Common myeloid progenitor, CD34-positive (primary cell): ENCODE results near the gene SYNDIG1.

Experiments
- CTCF ChIA-PET: fragments of 350-600 bp; sonication (Branson Sonifier 250); formaldehyde crosslinking; loops from one replicate; lab custom pipeline; 2021; ENCODE audit warnings: antibody characterized with exemption; lab: Charles Lee
- POLR2A ChIA-PET: fragments of 350-600 bp; sonication (Branson Sonifier 250); formaldehyde crosslinking; loops from one replicate; lab custom pipeline; 2021; ENCODE audit warnings: antibody characterized with exemption; lab: Charles Lee
- DNase-seq, 3 donors: peaks; one replicate each; pipeline versions ENCODE4 v3.0.0 to v3.0.0-alpha.2; 2013
- H3K27ac ChIP-seq, 2 experiments: 1 replicate in 1 of 2; 2 replicates in 1 of 2; pipeline ENCODE4 v1.7.0; 2013; ENCODE audit warnings: inconsistent platforms in 2 of 2, low read length in 2 of 2, mild to moderate bottlenecking in 2 of 2, low read depth in 1 of 2, moderate library complexity in 1 of 2; ENCODE audit not compliant: severe bottlenecking in 2 of 2, insufficient read depth in 1 of 2, poor library complexity in 1 of 2
- H3K27me3 ChIP-seq, 5 experiments: replicated peaks in 2 of 5; 1 replicate in 3 of 5; 2 replicates in 2 of 5; pipeline versions ENCODE4 v1.6.1 to v1.7.0; 2013; ENCODE audit warnings: low read length in 4 of 5, mild to moderate bottlenecking in 2 of 5, moderate library complexity in 2 of 5, inconsistent platforms in 1 of 5; ENCODE audit not compliant: insufficient read depth in 5 of 5, control insufficient read depth in 4 of 5
- H3K36me3 ChIP-seq, 4 experiments: 1 replicate in 2 of 4; 2 replicates in 2 of 4; pipeline versions ENCODE4 v1.6.1 to v1.7.0; 2013; ENCODE audit warnings: low read length in 3 of 4, control low read depth in 1 of 4, mild to moderate bottlenecking in 1 of 4; ENCODE audit not compliant: control insufficient read depth in 4 of 4, insufficient read depth in 4 of 4
- H3K4me1 ChIP-seq, 4 experiments: 1 replicate in 3 of 4; 2 replicates in 1 of 4; pipeline versions ENCODE4 v1.6.1 to v1.7.1; 2013; ENCODE audit warnings: low read length in 3 of 4, mild to moderate bottlenecking in 3 of 4, control low read depth in 1 of 4, inconsistent platforms in 1 of 4, moderate library complexity in 1 of 4; ENCODE audit not compliant: control insufficient read depth in 4 of 4, insufficient read depth in 4 of 4; ENCODE audit errors: control extremely low read depth in 1 of 4
- H3K4me3 ChIP-seq, 7 experiments: 1 replicate in 4 of 7; 2 replicates in 3 of 7; pipeline versions ENCODE4 v1.5.1 to v1.7.0; 2013; ENCODE audit warnings: mild to moderate bottlenecking in 7 of 7, low read length in 6 of 7, moderate library complexity in 6 of 7, inconsistent platforms in 2 of 7, low read depth in 2 of 7, control low read depth in 1 of 7; ENCODE audit not compliant: insufficient read depth in 4 of 7, control insufficient read depth in 1 of 7; ENCODE audit errors: extremely low read depth in 1 of 7
- H3K9me3 ChIP-seq, 5 experiments: 1 replicate in 4 of 5; 2 replicates in 1 of 5; pipeline versions ENCODE4 v1.6.1 to v1.7.1; 2013; ENCODE audit warnings: low read length in 4 of 5, mild to moderate bottlenecking in 2 of 5, inconsistent platforms in 1 of 5, low read depth in 1 of 5, moderate library complexity in 1 of 5; ENCODE audit not compliant: control insufficient read depth in 4 of 5, insufficient read depth in 2 of 5; ENCODE audit errors: control extremely low read depth in 1 of 5
- WGBS: methylation state at CpG from one replicate; pipeline ENCODE4 v1.1.5; 2013; ENCODE audit not compliant: insufficient coverage; 5-methylcytosine and 5-hydroxymethylcytosine counted together

The SYNDIG1 gene

GRCh38 chr20:24588047-24588635, 118.7 kb downstream of the SYNDIG1 start:
- WGBS: 98% methylated on average over 6 of the region's 6 CpGs
- H3K27me3 ChIP-seq: no peaks in the 10 kb centered on the region
- no peaks in the 10 kb centered on the region for H3K9me3 ChIP-seq
- ChIA-PET POLR2A (no interaction called here), CTCF (no interaction called here)
- no peak overlapping the region for H3K27ac ChIP-seq
- no peak overlapping the region for H3K4me3 ChIP-seq
- no peak for DNase-seq
- no peaks in the 10 kb centered on the region for H3K4me1 ChIP-seq
- no peaks in the 10 kb centered on the region for H3K36me3 ChIP-seq

GRCh38 chr20:24588725-24589340, 119.4 kb downstream of the SYNDIG1 start:
- ChIA-PET CTCF (no interaction called here), POLR2A (no interaction called here)
- no peak for DNase-seq
- no peaks in the 10 kb centered on the region for H3K27me3 ChIP-seq
- no peak overlapping the region for H3K27ac ChIP-seq
- H3K4me3 ChIP-seq: no peak overlapping the region
- 100% methylated on average over 1 of the region's 4 CpGs for WGBS
- no peaks in the 10 kb centered on the region for H3K9me3 ChIP-seq
- H3K4me1 ChIP-seq: no peaks in the 10 kb centered on the region
- H3K36me3 ChIP-seq: no peaks in the 10 kb centered on the region

GRCh38 chr20:24589381-24589780, 120.0 kb downstream of the SYNDIG1 start:
- 100% methylated on average over 2 of the region's 4 CpGs for WGBS
- CTCF ChIA-PET: no interaction called here

GRCh38 chr20:24589815-24590177, 120.4 kb downstream of the SYNDIG1 start:
- H3K4me3 ChIP-seq: no peak overlapping the region
- DNase-seq: no peak
- 90% methylated on average over 11 of the region's 13 CpGs for WGBS
- ChIA-PET CTCF (no interaction called here), POLR2A (no interaction called here)
- no peaks in the 10 kb centered on the region for H3K9me3 ChIP-seq
- H3K36me3 ChIP-seq: no peaks in the 10 kb centered on the region
- no peak overlapping the region for H3K27ac ChIP-seq
- no peaks in the 10 kb centered on the region for H3K4me1 ChIP-seq
- H3K27me3 ChIP-seq: no peaks in the 10 kb centered on the region

More at GRCh38 chr20:24589381-24589780, 120.0 kb downstream of the SYNDIG1 start:
- Histone ChIP-seq H3K27me3 (no peaks in the 10 kb centered on the region), H3K4me1 (no peaks in the 10 kb centered on the region), H3K36me3 (no peaks in the 10 kb centered on the region), H3K27ac (no peak overlapping the region), H3K9me3 (no peaks in the 10 kb centered on the region), H3K4me3 (no peak overlapping the region)
- POLR2A ChIA-PET: no interaction called here
- no peak for DNase-seq

- WGBS: 95% methylated on average over 32 of the region's 37 CpGs
- DNase-seq: no peak
- Histone ChIP-seq H3K27me3 (no peaks in the 10 kb centered on the region), H3K36me3 (no peaks in the 10 kb centered on the region), H3K4me3 (no peak overlapping the region), H3K4me1 (no peaks in the 10 kb centered on the region), H3K9me3 (no peaks in the 10 kb centered on the region), H3K27ac (no peak overlapping the region)
- ChIA-PET POLR2A (no interaction called here), CTCF (no interaction called here)
Observed at GRCh38 chr20:24590178-24590982, 121.0 kb downstream of the SYNDIG1 start.

GRCh38 chr20:24597051-24597450, 127.6 kb downstream of the SYNDIG1 start:
- CTCF ChIA-PET: no interaction called here
- Histone ChIP-seq H3K27me3 (no peaks in the 10 kb centered on the region), H3K27ac (no peak overlapping the region), H3K9me3 (peaks cover 0 to 8% (median 4%) of the 10 kb centered on the region in 5 experiments), H3K4me1 (no peaks in the 10 kb centered on the region), H3K36me3 (no peaks in the 10 kb centered on the region), H3K4me3 (no peak overlapping the region)
- 85% methylated on average over 4 of the region's 5 CpGs for WGBS
- no peak for DNase-seq
- POLR2A ChIA-PET: no interaction called here

GRCh38 chr20:24598346-24598745, 128.9 kb downstream of the SYNDIG1 start:
- 95% methylated on average over 2 of the region's 2 CpGs for WGBS

More at GRCh38 chr20:24598346-24598745, 128.9 kb downstream of the SYNDIG1 start:
- ChIA-PET CTCF (no interaction called here), POLR2A (no interaction called here)
- H3K36me3 ChIP-seq: no peaks in the 10 kb centered on the region
- H3K4me1 ChIP-seq: no peaks in the 10 kb centered on the region
- no peak overlapping the region for H3K27ac ChIP-seq
- H3K4me3 ChIP-seq: no peak overlapping the region
- no peak for DNase-seq
- peaks cover 0 to 8% (median 5%) of the 10 kb centered on the region in 5 experiments for H3K9me3 ChIP-seq
- H3K27me3 ChIP-seq: no peaks in the 10 kb centered on the region
